ENCODE results near the gene CHST5.
"Not testable (repeated sequence)": the region's sequence is repeated elsewhere in the genome, so short reads cannot be mapped to it uniquely, and the experiment has no call there.

The CHST5 gene

GRCh38 chr16:75527825-75528299, 8.0 kb downstream of the CHST5 start:
- TF ChIP-seq CTCF (IDR thresholded peaks at IDR 0.05; ENCODE audit: low read depth, low read length, missing control alignments), result no peak
- DNase-seq (ENCODE audit: extremely low read depth, low read depth), result no peak
- no peak overlapping the region for H3K4me3 ChIP-seq (replicated peaks; ENCODE audit: low read depth, low read length)

GRCh38 chr16:75526032-75526790, 9.7 kb downstream of the CHST5 start:
- DNase-seq (ENCODE audit: extremely low read depth, low read depth), result no peak
- TF ChIP-seq CTCF (IDR thresholded peaks at IDR 0.05; ENCODE audit: low read depth, low read length, missing control alignments), result no peak
- H3K4me3 ChIP-seq (replicated peaks; ENCODE audit: low read depth, low read length), result no peak overlapping the region

GRCh38 chr16:75519175-75519574, 16.7 kb downstream of the CHST5 start:
- H3K4me3 ChIP-seq (replicated peaks; ENCODE audit: low read depth, low read length), result no peak overlapping the region
- TF ChIP-seq CTCF (IDR thresholded peaks at IDR 0.05; ENCODE audit: low read depth, low read length, missing control alignments), result no peak
- no peak for DNase-seq (ENCODE audit: extremely low read depth, low read depth)

- DNase-seq (ENCODE audit: extremely low read depth, low read depth), result not testable (repeated sequence)
- peak overlapping the region; percentile 77 for H3K4me3 ChIP-seq (replicated peaks; ENCODE audit: low read depth, low read length)
Measured at GRCh38 chr16:75516189-75516966, 19.5 kb downstream of the CHST5 start.

- TF ChIP-seq CTCF (IDR thresholded peaks at IDR 0.05; ENCODE audit: low read depth, low read length, missing control alignments), result no peak
- DNase-seq (ENCODE audit: extremely low read depth, low read depth), result no peak
- no peak overlapping the region for H3K4me3 ChIP-seq (replicated peaks; ENCODE audit: low read depth, low read length)
Measured at GRCh38 chr16:75514296-75514695, 21.6 kb downstream of the CHST5 start.

GRCh38 chr16:75506574-75506973, 29.3 kb downstream of the CHST5 start:
- H3K4me3 ChIP-seq (replicated peaks; ENCODE audit: low read depth, low read length), result no peak overlapping the region
- TF ChIP-seq CTCF (IDR thresholded peaks at IDR 0.05; ENCODE audit: low read depth, low read length, missing control alignments), result no peak
- no peak for DNase-seq (ENCODE audit: extremely low read depth, low read depth)

- no peak overlapping the region for H3K4me3 ChIP-seq (replicated peaks; ENCODE audit: low read depth, low read length)
- no peak for DNase-seq (ENCODE audit: extremely low read depth, low read depth)
- no peak for TF ChIP-seq CTCF (IDR thresholded peaks at IDR 0.05; ENCODE audit: low read depth, low read length, missing control alignments)
Measured at GRCh38 chr16:75506107-75506506, 29.8 kb downstream of the CHST5 start.
